ENCODE measurements around the gene ODC1.
"Not testable (repeated sequence)": the region's sequence is repeated elsewhere in the genome, so short reads cannot be mapped to it uniquely, and the experiment has no call there.

ODC1 gene

GRCh38 chr2:10477443-10478297 is 29.5 kb upstream of the ODC1 start:
- DNase-seq, result no peak

- DNase-seq, result no peak
Observed at GRCh38 chr2:10476723-10477442, 28.8 kb upstream of the ODC1 start.

GRCh38 chr2:10475811-10476660 is 27.9 kb upstream of the ODC1 start:
- DNase-seq, result no peak

GRCh38 chr2:10475221-10475722 is 27.1 kb upstream of the ODC1 start:
- DNase-seq, result no peak

GRCh38 chr2:10473121-10473756 is 25.1 kb upstream of the ODC1 start:
- DNase-seq, result no peak

GRCh38 chr2:10471955-10472354 is 23.8 kb upstream of the ODC1 start:
- no peak for DNase-seq

GRCh38 chr2:10471046-10471571 is 23.0 kb upstream of the ODC1 start:
- DNase-seq, result no peak

- no peak for DNase-seq
Observed at GRCh38 chr2:10469955-10470608, 22.0 kb upstream of the ODC1 start.

GRCh38 chr2:10469301-10469700 is 21.2 kb upstream of the ODC1 start:
- no peak for DNase-seq

- DNase-seq, result no peak
Observed at GRCh38 chr2:10467401-10467800, 19.3 kb upstream of the ODC1 start.

- no peak for DNase-seq
Observed at GRCh38 chr2:10466801-10467200, 18.7 kb upstream of the ODC1 start.

GRCh38 chr2:10465910-10466309 is 17.8 kb upstream of the ODC1 start:
- no peak for DNase-seq

GRCh38 chr2:10462178-10463083 is 14.3 kb upstream of the ODC1 start:
- DNase-seq, result no peak

GRCh38 chr2:10460366-10460796 is 12.3 kb upstream of the ODC1 start:
- no peak for DNase-seq

- peak in 1 of 2 experiments; percentile 25 for DNase-seq
Observed at GRCh38 chr2:10457846-10458598, 9.9 kb upstream of the ODC1 start.

- DNase-seq, result not testable (repeated sequence)
Observed at GRCh38 chr2:10457195-10457594, 9.1 kb upstream of the ODC1 start.

- no peak for DNase-seq
Observed at GRCh38 chr2:10454505-10454904, 6.4 kb upstream of the ODC1 start.

- no peak for DNase-seq
Observed at GRCh38 chr2:10453905-10454298, 5.8 kb upstream of the ODC1 start.

GRCh38 chr2:10452956-10453904 is 5.1 kb upstream of the ODC1 start:
- no peak for DNase-seq
